GM10248 (cell line): Measurements from ENCODE around the gene RFX4.
"Not testable (repeated sequence)": the region's sequence is repeated elsewhere in the genome, so short reads cannot be mapped to it uniquely, and the experiment has no call there.

ENCODE experiments used
- CTCF ChIA-PET: fragments of 300-600 bp; sonication (Branson Sonifier 250); formaldehyde crosslinking; extraction: SDS; loops from one replicate; lab custom pipeline; 2021; ENCODE audit warnings: antibody characterized with exemption; lab: Yijun Ruan, JAX
- POLR2A ChIA-PET: fragments of 350-650 bp; sonication (Branson Sonifier 250); formaldehyde crosslinking; extraction: SDS; loops from one replicate; lab custom pipeline; 2020; ENCODE audit warnings: antibody characterized with exemption; lab: Yijun Ruan, JAX
- DNase-seq: peaks from one replicate; pipeline ENCODE4 v3.0.0; 2012; ENCODE audit errors: extremely low spot score
- CTCF ChIP-seq: IDR thresholded peaks from 2 replicates; pipeline ENCODE4 v1.5.1; 2012; ENCODE audit warnings: mild to moderate bottlenecking, low read depth; ENCODE audit errors: extremely low read depth, missing control alignments, control extremely low read depth

RFX4 gene

GRCh38 chr12:106687672-106688071 lies 104.9 kb downstream of the RFX4 start:
- DNase-seq: no peak
- ChIA-PET CTCF (no interaction called here), POLR2A (no interaction called here)
- no peak for TF ChIP-seq CTCF

GRCh38 chr12:106690569-106691305 lies 107.9 kb downstream of the RFX4 start:
- POLR2A ChIA-PET: no interaction called here

DNA sequence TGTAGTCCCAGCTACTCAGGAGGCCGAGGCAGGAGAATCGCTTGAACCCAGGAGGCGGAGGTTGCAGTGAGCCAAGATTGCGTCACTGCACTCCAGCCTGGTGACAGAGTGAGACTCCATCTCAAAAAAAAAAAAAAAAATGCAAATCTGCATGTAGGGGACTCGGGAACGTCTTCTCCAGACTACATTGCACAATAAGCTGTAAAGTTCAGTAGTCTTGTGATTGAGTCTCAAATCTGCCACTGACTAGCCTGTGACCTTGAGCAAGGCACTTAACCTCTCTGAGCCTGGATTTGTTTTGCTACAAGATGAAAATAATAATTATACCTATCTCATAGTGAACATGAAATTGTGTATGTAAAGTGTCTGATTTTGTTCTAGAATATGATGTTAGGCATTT lies 109.2 kb downstream of the RFX4 start:
- POLR2A ChIA-PET, DNase-seq: not testable (repeated sequence)
- CTCF ChIA-PET: interaction anchor here (1.3 kb wide), 1 partner anchor 20 kb away, joined by 3 read pairs; no protein-coding TSS in a partner anchor

More at GRCh38 chr12:106690569-106691305, 107.9 kb downstream of the RFX4 start:
- DNase-seq: no peak
- CTCF ChIA-PET: interaction anchor here (1.2 to 2.7 kb wide), 2 partner anchors 8 to 27 kb away, joined by 3 to 7 read pairs; no protein-coding TSS in a partner anchor
- no peak for TF ChIP-seq CTCF

GRCh38 chr12:106692896-106693820 lies 110.4 kb downstream of the RFX4 start:
- POLR2A ChIA-PET: no interaction called here
- TF ChIP-seq CTCF: no peak
- DNase-seq: no peak

GRCh38 chr12:106696071-106696470 lies 113.3 kb downstream of the RFX4 start:
- ChIA-PET CTCF (no interaction called here), POLR2A (no interaction called here)
- no peak for TF ChIP-seq CTCF

More at GRCh38 chr12:106692896-106693820, 110.4 kb downstream of the RFX4 start:
- CTCF ChIA-PET: interaction anchor here (1.3 to 1.5 kb wide), 3 partner anchors 14 to 21 kb away, joined by 3 to 5 read pairs (median 3); no protein-coding TSS in a partner anchor

DNA sequence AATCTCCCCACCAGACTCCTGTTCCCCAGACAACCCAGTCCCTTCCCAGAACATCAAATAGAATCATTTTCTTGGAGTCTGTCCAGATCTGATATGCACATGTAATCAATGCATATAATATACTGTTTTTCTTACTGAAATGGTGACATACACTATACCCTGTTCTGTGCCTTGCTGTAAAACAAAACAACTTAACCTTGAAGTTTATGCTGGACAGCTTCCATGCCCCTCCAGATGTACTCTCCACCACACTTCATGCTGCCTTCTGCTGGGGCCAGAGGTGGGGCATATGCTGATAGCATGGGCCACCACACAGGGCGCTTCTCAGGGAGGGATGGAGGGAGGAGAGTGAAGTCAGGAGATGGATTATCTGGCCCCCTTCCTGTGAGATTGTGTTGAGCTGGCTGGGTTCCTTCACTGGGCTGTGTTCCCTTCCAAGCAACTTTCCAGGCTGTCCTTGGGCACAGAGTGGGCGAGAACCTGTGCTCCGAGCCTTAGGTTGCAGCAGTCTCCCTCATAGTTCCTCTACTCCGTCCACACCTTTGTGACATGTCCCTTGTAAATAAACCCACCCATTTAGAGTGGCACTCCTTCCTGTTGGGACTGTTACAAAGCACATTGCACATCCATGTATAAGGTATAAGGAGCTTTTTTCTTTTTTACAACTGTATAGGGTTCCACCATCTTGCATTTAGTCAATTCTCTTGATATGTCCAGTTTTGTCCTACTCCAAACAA lies 114.0 kb downstream of the RFX4 start:
- POLR2A ChIA-PET: no interaction called here
- no peak for TF ChIP-seq CTCF
- no peak for DNase-seq
- CTCF ChIA-PET: no interaction called here

More at GRCh38 chr12:106696071-106696470, 113.3 kb downstream of the RFX4 start:
- DNase-seq: no peak
